Neural crest cell (in vitro differentiated cells): ENCODE results near the gene PIWIL4. TPM values are rescaled to one million over a fixed set of nuclear protein-coding genes. Genes with fewer than 3 reads are reported as not detected.

Experiments
- DNase-seq: peaks from one replicate; pipeline ENCODE4 v3.0.0; 2021; ENCODE audit warnings: low read depth, mixed read lengths, low spot score
- H3K27ac Mint-ChIP-seq: one replicate; pipeline ENCODE4 v1.8.0; 2021; ENCODE audit warnings: mild to moderate bottlenecking, mixed read lengths; ENCODE audit not compliant: unreplicated experiment
- H3K27me3 Mint-ChIP-seq: 2 replicates; pipeline ENCODE4 v1.8.0; 2021; ENCODE audit warnings: low read depth, mild to moderate bottlenecking, mixed read lengths
- H3K36me3 Mint-ChIP-seq: 2 replicates; pipeline ENCODE4 v1.8.0; 2021; ENCODE audit warnings: low read depth, mild to moderate bottlenecking, mixed read lengths
- H3K4me1 Mint-ChIP-seq: 2 replicates; pipeline ENCODE4 v1.8.0; 2021; ENCODE audit warnings: mixed read lengths
- H3K4me3 Mint-ChIP-seq: one replicate; pipeline ENCODE4 v1.8.0; 2021; ENCODE audit warnings: mild to moderate bottlenecking, mixed read lengths
- H3K9me3 Mint-ChIP-seq: 2 replicates; pipeline ENCODE4 v1.8.0; 2021; ENCODE audit warnings: mixed read lengths
- total RNA-seq: library from RNA; stranded (reverse); gene quantifications from 2 replicates; pipeline ENCODE4 v1.2.1, GENCODE V29; 2021
- TF ChIP-seq, protein P1 (sequence below): fragments of 200-600 bp; sonication (generic); conservative IDR thresholded peaks from 2 replicates; pipeline ENCODE4 v1.5.0; 2021; ENCODE audit warnings: antibody characterized with exemption, mild to moderate bottlenecking

The PIWIL4 gene
- total RNA-seq, 1 donor from 2014 or later, result 0.72 TPM

DNA sequence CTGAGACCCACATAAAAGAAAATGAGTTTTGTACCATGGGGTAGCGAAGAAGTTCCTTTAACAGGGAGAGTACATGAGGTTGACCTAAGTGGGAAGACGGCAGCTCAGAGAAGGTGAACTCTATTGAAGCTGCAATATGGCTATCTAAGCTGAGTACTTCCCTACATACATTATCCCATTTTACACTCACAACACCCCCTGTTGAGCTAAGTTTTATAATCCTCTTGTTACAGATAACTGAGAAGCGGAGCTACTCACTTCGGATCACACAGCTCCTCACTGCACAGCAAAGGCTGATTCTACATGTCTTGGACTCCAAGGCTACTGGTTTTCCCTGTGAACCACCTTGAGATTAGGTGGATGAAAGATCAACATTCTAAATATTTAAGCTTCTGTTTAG is 8.2 kb upstream of the PIWIL4 start:
- DNase-seq, result no peak
- Mint-ChIP-seq H3K27me3 (no peaks in the 10 kb centered on the region), H3K4me3 (no peak overlapping the region), H3K9me3 (no peaks in the 10 kb centered on the region), H3K4me1 (peaks cover 25% of the 10 kb centered on the region), H3K27ac (no peak overlapping the region), H3K36me3 (no peaks in the 10 kb centered on the region)
- TF ChIP-seq, protein P1, sequence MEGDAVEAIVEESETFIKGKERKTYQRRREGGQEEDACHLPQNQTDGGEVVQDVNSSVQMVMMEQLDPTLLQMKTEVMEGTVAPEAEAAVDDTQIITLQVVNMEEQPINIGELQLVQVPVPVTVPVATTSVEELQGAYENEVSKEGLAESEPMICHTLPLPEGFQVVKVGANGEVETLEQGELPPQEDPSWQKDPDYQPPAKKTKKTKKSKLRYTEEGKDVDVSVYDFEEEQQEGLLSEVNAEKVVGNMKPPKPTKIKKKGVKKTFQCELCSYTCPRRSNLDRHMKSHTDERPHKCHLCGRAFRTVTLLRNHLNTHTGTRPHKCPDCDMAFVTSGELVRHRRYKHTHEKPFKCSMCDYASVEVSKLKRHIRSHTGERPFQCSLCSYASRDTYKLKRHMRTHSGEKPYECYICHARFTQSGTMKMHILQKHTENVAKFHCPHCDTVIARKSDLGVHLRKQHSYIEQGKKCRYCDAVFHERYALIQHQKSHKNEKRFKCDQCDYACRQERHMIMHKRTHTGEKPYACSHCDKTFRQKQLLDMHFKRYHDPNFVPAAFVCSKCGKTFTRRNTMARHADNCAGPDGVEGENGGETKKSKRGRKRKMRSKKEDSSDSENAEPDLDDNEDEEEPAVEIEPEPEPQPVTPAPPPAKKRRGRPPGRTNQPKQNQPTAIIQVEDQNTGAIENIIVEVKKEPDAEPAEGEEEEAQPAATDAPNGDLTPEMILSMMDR, result no peak

DNA sequence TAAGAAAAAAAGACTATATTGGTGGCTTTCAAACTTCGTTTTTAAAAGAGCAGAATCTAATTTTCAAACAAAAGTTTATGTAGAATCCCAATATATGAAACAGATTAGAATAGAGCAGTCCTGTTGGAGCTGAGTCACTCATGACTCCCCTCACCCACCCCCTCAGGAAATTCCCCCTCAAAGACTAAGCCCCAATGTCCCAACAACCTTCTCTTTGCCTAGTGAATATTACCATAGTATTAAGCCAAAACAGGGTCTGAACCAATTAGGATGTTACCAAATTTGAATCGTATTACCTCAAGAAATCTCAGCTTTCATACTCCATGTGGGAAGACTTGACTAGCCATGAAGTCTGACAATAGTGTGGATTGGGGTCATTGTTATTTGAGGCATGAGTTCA is 7.8 kb upstream of the PIWIL4 start:
- no peaks in the 10 kb centered on the region for H3K36me3 Mint-ChIP-seq
- DNase-seq, result no peak
- TF ChIP-seq, protein P1, result no peak
- H3K4me3 Mint-ChIP-seq, result no peak overlapping the region
- H3K27me3 Mint-ChIP-seq, result no peaks in the 10 kb centered on the region
- peaks cover 25% of the 10 kb centered on the region for H3K4me1 Mint-ChIP-seq
- H3K9me3 Mint-ChIP-seq, result no peaks in the 10 kb centered on the region
- H3K27ac Mint-ChIP-seq, result peak overlapping the region; percentile 76

DNA sequence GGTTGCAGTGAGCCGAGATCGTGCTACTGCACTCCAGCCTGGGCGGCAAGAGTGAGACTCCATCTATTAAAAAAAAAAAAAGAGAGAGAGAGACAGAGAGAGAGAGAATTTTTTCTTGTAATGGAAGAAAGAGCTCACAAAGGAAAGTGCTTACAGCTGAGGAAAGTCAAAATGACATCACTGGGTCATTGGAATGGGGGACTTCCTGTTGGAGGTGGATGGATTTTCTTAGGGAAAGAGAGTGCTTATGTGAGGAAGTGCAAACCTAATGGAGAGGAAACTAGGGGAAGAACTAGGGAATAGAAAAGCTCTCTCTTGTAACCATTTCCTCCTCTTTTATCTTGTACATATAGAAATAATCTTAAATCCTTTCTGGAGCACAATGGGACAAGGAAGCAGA is 6.3 kb upstream of the PIWIL4 start:
- Mint-ChIP-seq H3K36me3 (no peaks in the 10 kb centered on the region), H3K4me1 (peaks cover 25% of the 10 kb centered on the region), H3K27ac (peak overlapping the region; percentile 43), H3K27me3 (no peaks in the 10 kb centered on the region), H3K9me3 (no peaks in the 10 kb centered on the region), H3K4me3 (no peak overlapping the region)
- DNase-seq, result no peak
- TF ChIP-seq, protein P1, result no peak

DNA sequence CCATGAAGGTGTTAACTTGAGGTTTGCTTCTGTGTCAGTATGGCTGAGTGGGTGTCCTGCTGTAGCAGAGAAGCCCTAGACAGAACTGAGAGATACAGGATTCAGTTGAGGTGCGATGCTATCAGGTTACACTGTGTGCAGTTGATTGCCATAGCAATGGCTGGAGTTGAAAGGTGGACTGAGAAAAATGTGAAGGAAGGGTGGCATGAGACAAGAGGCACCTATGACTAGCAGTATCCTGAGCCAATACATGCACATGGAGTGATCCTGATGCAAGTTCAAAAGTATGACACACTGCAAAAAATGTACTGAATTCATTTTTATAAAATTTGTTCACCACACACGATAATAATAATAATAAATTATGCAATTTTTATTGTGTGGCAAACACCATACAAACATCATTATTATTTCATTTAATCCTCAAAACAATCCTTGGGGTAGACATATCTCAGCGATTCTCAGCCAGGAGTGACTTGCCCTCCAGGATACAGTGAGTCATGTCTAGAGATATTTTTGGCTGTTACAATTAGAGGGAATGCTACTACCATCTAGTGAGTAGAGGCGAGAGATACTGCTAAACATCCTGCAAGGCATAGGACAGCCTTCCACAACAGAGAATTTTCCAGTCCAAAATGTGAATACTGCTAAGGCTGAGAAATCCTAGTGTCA is 3.9 kb upstream of the PIWIL4 start:
- no peak overlapping the region for H3K27ac Mint-ChIP-seq

DNA sequence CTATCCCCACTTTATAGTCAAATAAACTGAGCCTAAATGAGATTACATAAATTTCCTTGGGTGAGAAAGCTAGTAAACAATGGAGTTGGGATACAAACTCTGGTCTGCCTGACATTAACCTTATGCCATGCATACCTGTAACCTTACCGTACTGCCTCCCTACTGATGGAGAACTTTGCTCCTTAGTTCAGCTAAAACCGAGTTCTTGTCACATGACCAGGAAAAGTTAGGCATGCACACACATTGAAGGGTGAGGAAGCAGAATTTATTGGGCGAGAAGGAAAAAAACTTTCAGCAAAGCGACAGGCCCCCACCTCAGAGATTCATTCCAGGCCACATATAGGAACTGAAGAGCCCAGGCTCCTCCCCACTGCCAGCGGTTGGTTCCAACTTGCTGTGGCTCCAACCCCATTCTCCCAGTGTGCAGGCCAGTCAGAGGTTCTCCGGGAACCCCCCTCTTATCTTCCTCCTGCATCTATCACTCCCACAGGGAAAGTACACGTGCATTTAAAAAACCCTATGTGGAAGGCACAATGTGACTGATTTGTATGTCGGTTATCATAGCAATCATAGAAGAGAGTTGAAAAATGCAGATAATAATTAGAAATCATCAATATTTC is 3.2 kb upstream of the PIWIL4 start:
- H3K27ac Mint-ChIP-seq, result no peak overlapping the region
- H3K4me1 Mint-ChIP-seq, result peaks cover 24% of the 10 kb centered on the region
- no peak overlapping the region for H3K4me3 Mint-ChIP-seq
- DNase-seq, result no peak
- TF ChIP-seq, protein P1, result no peak
- H3K9me3 Mint-ChIP-seq, result no peaks in the 10 kb centered on the region
- H3K36me3 Mint-ChIP-seq, result no peaks in the 10 kb centered on the region
- H3K27me3 Mint-ChIP-seq, result no peaks in the 10 kb centered on the region

More for the DNA sequence above, 3.9 kb upstream of the PIWIL4 start:
- no peak for DNase-seq
- Mint-ChIP-seq H3K27me3 (no peaks in the 10 kb centered on the region), H3K9me3 (no peaks in the 10 kb centered on the region), H3K36me3 (no peaks in the 10 kb centered on the region), H3K4me3 (no peak overlapping the region), H3K4me1 (peaks cover 25% of the 10 kb centered on the region)
- TF ChIP-seq, protein P1, result no peak
